Left lung (tissue), 10 donors: ENCODE results near the gene COASY. TPM values are rescaled to one million over a fixed set of nuclear protein-coding genes. Genes with fewer than 3 reads are reported as not detected.
A peak's percentile ranks its signal among the peaks of the same experiment; 100 is the strongest.

Experiments
- ATAC-seq: fragments of 200-7000 bp; cut with Tn5 transposase; one replicate; pipeline ENCODE4 v1.9.1; 2020; ENCODE audit warnings: moderate library complexity
- DNase-seq, 4 donors: peaks; one replicate each; pipeline ENCODE4 v3.0.0-alpha.2; 2013 to 2020
- H3K27ac ChIP-seq, 2 donors: fragments of 200-600 bp; sonication (generic) in 1 of 2; one replicate each; pipeline versions ENCODE4 v1.5.0 to v1.8.0; 2020 to 2021
- H3K27me3 ChIP-seq, 2 donors: fragments of 200-600 bp; sonication (generic) in 1 of 2; one replicate each; pipeline versions ENCODE4 v1.5.0 to v1.8.0; 2020 to 2021
- H3K36me3 ChIP-seq, 2 donors: fragments of 200-600 bp; sonication (generic) in 1 of 2; one replicate each; pipeline versions ENCODE4 v1.5.0 to v1.8.0; 2020 to 2021
- H3K4me1 ChIP-seq, 2 donors: fragments of 200-600 bp; one replicate each; pipeline ENCODE4 v1.8.0; 2021
- H3K4me3 ChIP-seq, 2 donors: fragments of 200-600 bp; sonication (generic) in 1 of 2; one replicate each; pipeline versions ENCODE4 v1.5.0 to v1.8.0; 2020 to 2021; ENCODE audit warnings: mild to moderate bottlenecking in 1 of 2
- H3K9me3 ChIP-seq, 2 donors: fragments of 200-600 bp; sonication (generic) in 1 of 2; one replicate each; pipeline versions ENCODE4 v1.5.0 to v1.8.0; 2020 to 2021
- CTCF ChIP-seq, 2 donors: fragments of 200-600 bp; sonication (generic) in 1 of 2; IDR thresholded peaks; one replicate each; pipeline versions ENCODE4 v1.5.0 to v1.8.0; 2021; ENCODE audit warnings: antibody characterized with exemption in 2 of 2
- intact Hi-C, 2 donors: fragments of 100-400 bp; cut with DNase I; formaldehyde crosslinking; loops; one replicate each; pipeline versions ENCODE4 v1.11.2 to v1.14.2; 2022
- polyA plus RNA-seq, 6 donors: library from polyadenylated mRNA; unstranded; fragments of 120-200 nt; gene quantifications; one replicate each; pipeline ENCODE4 v1.2.1, GENCODE V29; 2013; ENCODE audit not compliant: insufficient read length in 6 of 6
- total RNA-seq, 2 donors: library from RNA; stranded (reverse); fragmentation: NEBNext Ultra II Directional; extraction: Animal tissue kit (Norgen Biotek cat#: 25700); gene quantifications; one replicate each; pipeline ENCODE4 v1.2.1, GENCODE V29; 2021
- donor health status: DM: no; HTN: yes; CAD: no.
- donor health status: DM: no; HTN: no; CAD: no.

COASY gene
- total and polyA plus RNA-seq, 8 donors = 41.1 to 116 (median 43.7) TPM

- H3K9me3 ChIP-seq = no peaks in the 10 kb centered on the region
- no peak overlapping the region for H3K27ac ChIP-seq
- intact Hi-C loops = no loop called here
- peaks cover 25% of the 10 kb centered on the region in 2 donors for H3K4me1 ChIP-seq
- no peak for ATAC-seq
- DNase-seq = no peak
- no peak overlapping the region for H3K4me3 ChIP-seq
- peaks cover 0 to 78% of the 10 kb centered on the region in 2 donors for H3K36me3 ChIP-seq
- H3K27me3 ChIP-seq = no peaks in the 10 kb centered on the region
- no peak for TF ChIP-seq CTCF (IDR thresholded peaks at IDR 0.05)
These were observed 47.7 kb upstream of the COASY start for GRCh38 chr17:42514279-42514678.

- intact Hi-C loops = loop anchor here in 1 of 2 donors (5.0 kb wide), 1 partner anchor 93 kb away; the partner anchor contains the start of gene CAVIN1
- no peak overlapping the region for H3K4me3 ChIP-seq
- no peak overlapping the region for H3K27ac ChIP-seq
- ATAC-seq = no peak
- peaks cover 31% of the 10 kb centered on the region in 2 donors for H3K4me1 ChIP-seq
- H3K36me3 ChIP-seq = peaks cover 0 to 72% of the 10 kb centered on the region in 2 donors
- no peak for DNase-seq
- no peaks in the 10 kb centered on the region for H3K9me3 ChIP-seq
- no peak for TF ChIP-seq CTCF (IDR thresholded peaks at IDR 0.05)
- no peaks in the 10 kb centered on the region for H3K27me3 ChIP-seq
These were observed 47.1 kb upstream of the COASY start for GRCh38 chr17:42514867-42515266.

- Histone ChIP-seq H3K27me3 (no peaks in the 10 kb centered on the region), H3K27ac (peak overlapping the region; percentile 83 to 93), H3K4me1 (peaks cover 54 to 58% of the 10 kb centered on the region in 2 donors), H3K9me3 (no peaks in the 10 kb centered on the region), H3K36me3 (peaks cover 0 to 65% of the 10 kb centered on the region in 2 donors), H3K4me3 (no peak overlapping the region)
- peak; percentile 24 to 93 (median 78) for DNase-seq
- peak; percentile 78 for ATAC-seq
- intact Hi-C loops = loop anchor here in 1 of 2 donors (5.0 kb wide), 1 partner anchor 95 kb away; the partner anchor contains the start of gene CAVIN1
- peak; percentile 90 to 97 for TF ChIP-seq CTCF (IDR thresholded peaks at IDR 0.05)
These were observed 44.4 kb upstream of the COASY start for GRCh38 chr17:42517516-42517915.

GRCh38 chr17:42518046-42518754, 43.7 kb upstream of the COASY start:
- Histone ChIP-seq H3K36me3 (peaks cover 0 to 65% of the 10 kb centered on the region in 2 donors), H3K9me3 (no peaks in the 10 kb centered on the region), H3K27me3 (no peaks in the 10 kb centered on the region), H3K4me3 (no peak overlapping the region), H3K4me1 (peaks cover 54 to 65% of the 10 kb centered on the region in 2 donors), H3K27ac (peak overlapping the region; percentile 83 to 93)
- intact Hi-C loops = loop anchor here in 1 of 2 donors (5.0 kb wide), 1 partner anchor 96 kb away; the partner anchor contains the start of gene CAVIN1
- ATAC-seq (peak; percentile 61), DNase-seq (peak in 3 of 4 donors; percentile 42 to 81 (median 67))
- TF ChIP-seq CTCF (IDR thresholded peaks at IDR 0.05) = no peak
